ENCODE data around the gene DGKD.
"Not testable (repeated sequence)": the region's sequence is repeated elsewhere in the genome, so short reads cannot be mapped to it uniquely, and the experiment has no call there.

Gene DGKD

GRCh38 chr2:233362742-233363141, 8.4 kb downstream of the DGKD start:
- DNase-seq, result no peak

- no peak for DNase-seq
Observed at GRCh38 chr2:233363744-233364235, 9.5 kb downstream of the DGKD start.

GRCh38 chr2:233365861-233366520, 11.7 kb downstream of the DGKD start:
- peak; percentile 32 for DNase-seq

GRCh38 chr2:233367586-233367985, 13.3 kb downstream of the DGKD start:
- no peak for DNase-seq

GRCh38 chr2:233368756-233369155, 14.5 kb downstream of the DGKD start:
- no peak for DNase-seq

GRCh38 chr2:233369462-233369861, 15.2 kb downstream of the DGKD start:
- DNase-seq, result no peak

- no peak for DNase-seq
Observed at GRCh38 chr2:233369897-233370685, 15.8 kb downstream of the DGKD start.

- no peak for DNase-seq
Observed at GRCh38 chr2:233371641-233372040, 17.3 kb downstream of the DGKD start.

GRCh38 chr2:233372855-233373254, 18.6 kb downstream of the DGKD start:
- DNase-seq, result no peak

GRCh38 chr2:233373316-233373715, 19.0 kb downstream of the DGKD start:
- no peak for DNase-seq

GRCh38 chr2:233374776-233375175, 20.5 kb downstream of the DGKD start:
- DNase-seq, result not testable (repeated sequence)

- DNase-seq, result no peak
Observed at GRCh38 chr2:233375490-233376314, 21.4 kb downstream of the DGKD start.

GRCh38 chr2:233379034-233379433, 24.7 kb downstream of the DGKD start:
- no peak for DNase-seq

GRCh38 chr2:233379441-233379840, 25.1 kb downstream of the DGKD start:
- DNase-seq, result no peak

GRCh38 chr2:233380132-233380895, 26.0 kb downstream of the DGKD start:
- peak; percentile 43 for DNase-seq

GRCh38 chr2:233380995-233381637, 26.8 kb downstream of the DGKD start:
- no peak for DNase-seq

GRCh38 chr2:233381638-233381995, 27.3 kb downstream of the DGKD start:
- DNase-seq, result no peak

- peak; percentile 14 for DNase-seq
Observed at GRCh38 chr2:233384015-233384414, 29.7 kb downstream of the DGKD start.

GRCh38 chr2:233384811-233385488, 30.7 kb downstream of the DGKD start:
- no peak for DNase-seq

- DNase-seq, result no peak
Observed at GRCh38 chr2:233385489-233386044, 31.3 kb downstream of the DGKD start.

GRCh38 chr2:233386382-233387041, 32.2 kb downstream of the DGKD start:
- DNase-seq, result no peak
